ENCODE results near the gene PPM1L. TPM values are rescaled to one million over a fixed set of nuclear protein-coding genes. Genes with fewer than 3 reads are reported as not detected.

PPM1L gene
- total RNA-seq, 1 experiment from 2014 or later, result 10.6 TPM

DNA sequence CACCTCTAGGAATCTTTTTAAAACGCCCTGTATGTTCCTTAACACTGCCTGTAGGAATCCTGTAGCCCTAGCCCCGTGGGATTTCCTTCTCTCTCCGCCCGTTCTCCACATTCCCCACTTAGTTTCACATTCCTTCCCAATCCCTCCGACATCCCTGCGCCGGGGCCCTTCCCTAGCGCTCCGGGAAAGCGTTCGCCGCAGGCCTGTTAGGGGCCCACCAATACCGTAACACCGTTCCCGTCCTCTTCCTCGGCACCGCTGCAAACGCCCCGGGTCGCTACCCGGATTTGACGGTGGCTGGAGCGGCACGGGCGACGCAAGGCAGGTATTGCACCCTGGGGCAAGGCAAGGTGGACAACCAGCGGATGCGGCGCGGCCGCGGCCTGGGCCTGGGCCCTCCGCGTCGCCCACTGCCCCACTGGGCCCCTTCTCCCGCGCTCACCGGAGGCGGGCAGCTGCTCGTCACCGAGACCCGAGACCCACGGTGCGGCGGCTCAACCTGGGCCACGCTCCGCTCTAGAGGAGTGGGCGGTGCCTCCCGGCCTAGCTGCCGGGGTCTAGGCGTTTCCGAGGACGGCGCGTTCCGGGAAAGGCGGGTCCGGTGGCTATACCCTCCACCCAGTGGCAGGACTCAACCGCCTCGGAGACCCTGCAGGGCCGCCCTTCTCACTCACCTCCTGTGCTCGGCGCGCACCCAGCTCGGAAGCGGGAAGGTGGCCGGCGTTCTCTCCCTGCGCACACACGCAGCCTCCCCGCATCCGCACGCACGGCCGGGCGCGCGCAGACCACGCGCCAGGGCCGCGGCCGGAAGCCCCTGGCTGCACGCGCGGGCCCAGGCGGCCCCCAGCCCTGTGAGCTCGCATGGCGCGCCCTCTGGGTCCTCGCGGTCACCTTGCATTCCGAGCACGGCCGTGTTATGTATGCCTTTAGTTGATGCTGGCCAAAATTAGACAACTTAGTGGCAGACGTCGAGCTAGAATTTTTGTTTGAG lies 348.8 kb downstream of the PPM1L start, which contains the start of gene B3GALNT1:
Gene B3GALNT1, minus strand, starts transcription at position 789 of the 991 bp plus-strand sequence. CDS start 18,595 bp downstream, outside the sequence.
- Histone ChIP-seq H3K27ac (ENCODE audit: low read depth, low read length, poor library complexity, severe bottlenecking) (no peak within 1 kb of the TSS), H3K36me3 (ENCODE audit: insufficient read depth, low read length, poor library complexity, severe bottlenecking) (no peaks in the 10 kb centered on the region), H3K9me3 (ENCODE audit: low read depth, low read length, poor library complexity, severe bottlenecking) (no peaks in the 10 kb centered on the region), H3K4me1 (ENCODE audit: insufficient read depth, low read length, poor library complexity, severe bottlenecking) (no peaks in the 10 kb centered on the region), H3K4me3 (ENCODE audit: low read depth, low read length, poor library complexity, severe bottlenecking) (peak within 1 kb of the TSS; percentile 44), H3K27me3 (replicated peaks; ENCODE audit: insufficient read depth, low read depth, low read length, poor library complexity) (peaks cover 16% of the 10 kb centered on the region)
- peak; percentile 27 for DNase-seq (ENCODE audit: low spot score)
- intact Hi-C loops (cut with micrococcal nuclease; ENCODE audit: unreplicated experiment), result no loop called here
- POLR2A ChIA-PET (ENCODE audit: low non-redundant PET), result no interaction called here
- TF ChIP-seq, protein P1, sequence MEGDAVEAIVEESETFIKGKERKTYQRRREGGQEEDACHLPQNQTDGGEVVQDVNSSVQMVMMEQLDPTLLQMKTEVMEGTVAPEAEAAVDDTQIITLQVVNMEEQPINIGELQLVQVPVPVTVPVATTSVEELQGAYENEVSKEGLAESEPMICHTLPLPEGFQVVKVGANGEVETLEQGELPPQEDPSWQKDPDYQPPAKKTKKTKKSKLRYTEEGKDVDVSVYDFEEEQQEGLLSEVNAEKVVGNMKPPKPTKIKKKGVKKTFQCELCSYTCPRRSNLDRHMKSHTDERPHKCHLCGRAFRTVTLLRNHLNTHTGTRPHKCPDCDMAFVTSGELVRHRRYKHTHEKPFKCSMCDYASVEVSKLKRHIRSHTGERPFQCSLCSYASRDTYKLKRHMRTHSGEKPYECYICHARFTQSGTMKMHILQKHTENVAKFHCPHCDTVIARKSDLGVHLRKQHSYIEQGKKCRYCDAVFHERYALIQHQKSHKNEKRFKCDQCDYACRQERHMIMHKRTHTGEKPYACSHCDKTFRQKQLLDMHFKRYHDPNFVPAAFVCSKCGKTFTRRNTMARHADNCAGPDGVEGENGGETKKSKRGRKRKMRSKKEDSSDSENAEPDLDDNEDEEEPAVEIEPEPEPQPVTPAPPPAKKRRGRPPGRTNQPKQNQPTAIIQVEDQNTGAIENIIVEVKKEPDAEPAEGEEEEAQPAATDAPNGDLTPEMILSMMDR (conservative IDR thresholded peaks at IDR 0.05; ENCODE audit: low read depth, low read length), result no peak
- no peak for TF ChIP-seq EZH2 (IDR thresholded peaks at IDR 0.05; ENCODE audit: borderline replicate concordance, low read depth, low read length, poor library complexity, severe bottlenecking)
- CTCF ChIA-PET, result no interaction called here
- BruUV-seq (replicated peaks), result no TSS peak

DNA sequence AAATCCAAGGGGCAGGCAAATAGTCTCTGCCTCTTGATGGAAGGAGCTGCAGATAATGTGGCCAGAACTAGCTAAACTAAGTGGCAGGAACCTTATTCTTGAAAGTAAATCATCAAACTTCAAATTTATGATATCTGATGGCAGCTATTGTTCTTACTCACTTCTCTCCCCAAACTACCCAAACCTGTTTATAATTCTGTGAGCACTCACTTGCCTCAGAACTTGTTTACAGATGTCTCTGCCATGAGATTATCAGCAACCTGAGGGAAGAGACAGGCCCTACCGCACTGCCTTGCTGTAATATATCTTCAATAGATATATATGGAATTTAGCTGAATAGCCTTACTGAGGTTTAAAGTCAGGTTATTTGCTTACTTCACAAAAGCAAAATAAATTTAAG lies 351.3 kb downstream of the PPM1L start:
- no peak for TF ChIP-seq EZH2 (IDR thresholded peaks at IDR 0.05; ENCODE audit: borderline replicate concordance, low read depth, low read length, poor library complexity, severe bottlenecking)
- TF ChIP-seq, protein P1 (conservative IDR thresholded peaks at IDR 0.05; ENCODE audit: low read depth, low read length), result no peak
- H3K9me3 ChIP-seq (ENCODE audit: low read depth, low read length, poor library complexity, severe bottlenecking), result no peaks in the 10 kb centered on the region

DNA sequence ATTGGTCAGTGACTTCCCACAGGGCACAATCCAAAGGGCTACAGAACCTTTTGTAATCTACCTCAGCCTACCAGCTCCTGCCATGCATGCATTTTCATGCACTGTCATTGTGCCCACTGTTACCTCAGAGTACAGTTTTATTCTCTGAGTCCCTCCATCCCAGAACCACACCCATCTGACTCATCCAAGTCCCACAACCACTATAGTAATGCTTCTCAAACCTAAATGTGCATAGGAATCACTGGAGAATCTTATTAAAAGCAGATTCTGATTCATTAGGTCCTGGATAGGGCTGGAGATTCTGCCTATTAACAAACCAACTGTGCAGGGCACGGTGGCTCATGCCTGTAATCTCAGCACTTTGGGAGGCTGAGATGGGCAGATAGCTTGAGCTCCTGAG lies 352.8 kb downstream of the PPM1L start:
- DNase-seq (ENCODE audit: low spot score), result no peak
- intact Hi-C loops (cut with micrococcal nuclease; ENCODE audit: unreplicated experiment), result no loop called here

More for the DNA sequence above, 351.3 kb downstream of the PPM1L start:
- no peak for DNase-seq (ENCODE audit: low spot score)
- ChIA-PET POLR2A (ENCODE audit: low non-redundant PET) (no interaction called here), CTCF (no interaction called here)
- no TSS peak for BruUV-seq (replicated peaks)
- Histone ChIP-seq H3K4me1 (ENCODE audit: insufficient read depth, low read length, poor library complexity, severe bottlenecking) (no peaks in the 10 kb centered on the region), H3K36me3 (ENCODE audit: insufficient read depth, low read length, poor library complexity, severe bottlenecking) (no peaks in the 10 kb centered on the region), H3K27me3 (replicated peaks; ENCODE audit: insufficient read depth, low read depth, low read length, poor library complexity) (peaks cover 16% of the 10 kb centered on the region), H3K27ac (ENCODE audit: low read depth, low read length, poor library complexity, severe bottlenecking) (no peak overlapping the region), H3K4me3 (ENCODE audit: low read depth, low read length, poor library complexity, severe bottlenecking) (no peak overlapping the region)
- intact Hi-C loops (cut with micrococcal nuclease; ENCODE audit: unreplicated experiment), result no loop called here

More for the DNA sequence above, 352.8 kb downstream of the PPM1L start:
- H3K27me3 ChIP-seq (replicated peaks; ENCODE audit: insufficient read depth, low read depth, low read length, poor library complexity), result peaks cover 16% of the 10 kb centered on the region
- no TSS peak for BruUV-seq (replicated peaks)
- H3K36me3 ChIP-seq (ENCODE audit: insufficient read depth, low read length, poor library complexity, severe bottlenecking), result no peaks in the 10 kb centered on the region
- POLR2A ChIA-PET (ENCODE audit: low non-redundant PET), result no interaction called here
- no peaks in the 10 kb centered on the region for H3K4me1 ChIP-seq (ENCODE audit: insufficient read depth, low read length, poor library complexity, severe bottlenecking)
- no peaks in the 10 kb centered on the region for H3K9me3 ChIP-seq (ENCODE audit: low read depth, low read length, poor library complexity, severe bottlenecking)
- no peak overlapping the region for H3K27ac ChIP-seq (ENCODE audit: low read depth, low read length, poor library complexity, severe bottlenecking)
- TF ChIP-seq, protein P1 (conservative IDR thresholded peaks at IDR 0.05; ENCODE audit: low read depth, low read length), result no peak
- TF ChIP-seq EZH2 (IDR thresholded peaks at IDR 0.05; ENCODE audit: borderline replicate concordance, low read depth, low read length, poor library complexity, severe bottlenecking), result no peak
- CTCF ChIA-PET, result no interaction called here
- H3K4me3 ChIP-seq (ENCODE audit: low read depth, low read length, poor library complexity, severe bottlenecking), result no peak overlapping the region
